ENCODE measurements around the gene DALRD3.

DALRD3 gene

GRCh38 chr3:48980295-48980694, 38.1 kb downstream of the DALRD3 start:
- DNase-seq (ENCODE audit: low read depth) = no peak

- no peak for DNase-seq (ENCODE audit: low read depth)
Measured at GRCh38 chr3:48979451-48979850, 38.9 kb downstream of the DALRD3 start.

- DNase-seq (ENCODE audit: low read depth) = no peak
Measured at GRCh38 chr3:48974076-48974864, 44.1 kb downstream of the DALRD3 start.

- DNase-seq (ENCODE audit: low read depth) = no peak
Measured at GRCh38 chr3:48970586-48970985, 47.8 kb downstream of the DALRD3 start.

GRCh38 chr3:48966876-48967361, 51.5 kb downstream of the DALRD3 start:
- DNase-seq (ENCODE audit: low read depth) = no peak

- no peak for DNase-seq (ENCODE audit: low read depth)
Measured at GRCh38 chr3:48966367-48966766, 52.0 kb downstream of the DALRD3 start.
